Natural killer cell (primary cell): Measurements from ENCODE around the gene IFNA7. TPM values are rescaled to one million over a fixed set of nuclear protein-coding genes. Genes with fewer than 3 reads are reported as not detected.
"Not testable (repeated sequence)": the region's sequence is repeated elsewhere in the genome, so short reads cannot be mapped to it uniquely, and the experiment has no call there.

Source experiments
- ATAC-seq, 3 donors: fragments of 150-1000 bp in 2 of 3; fragments of 200-7000 bp in 1 of 3; cut with Tn5 transposase; 1 replicate in 1 of 3; 2 replicates in 2 of 3; pipeline ENCODE4 v1.10.0; 2021; ENCODE audit warnings: mild to moderate bottlenecking in 2 of 3, moderate library complexity in 2 of 3
- DNase-seq, 2 donors: peaks; one replicate each; pipeline versions ENCODE4 v3.0.0 to v3.0.0-alpha.2; 2013 to 2021; ENCODE audit warnings: mixed read lengths in 1 of 2
- H3K27ac ChIP-seq: one replicate; pipeline ENCODE4 v1.5.1; 2013; ENCODE audit warnings: mild to moderate bottlenecking, low read length
- H3K27me3 ChIP-seq: one replicate; pipeline ENCODE4 v1.6.1; 2013; ENCODE audit warnings: low read length; ENCODE audit not compliant: control insufficient read depth, insufficient read depth
- H3K36me3 ChIP-seq: one replicate; pipeline ENCODE4 v1.6.1; 2013; ENCODE audit warnings: low read length; ENCODE audit not compliant: control insufficient read depth, insufficient read depth
- H3K4me1 ChIP-seq: one replicate; pipeline ENCODE4 v1.6.1; 2013; ENCODE audit warnings: low read length; ENCODE audit not compliant: control insufficient read depth, insufficient read depth
- H3K4me3 ChIP-seq: one replicate; pipeline ENCODE4 v1.5.1; 2013; ENCODE audit warnings: low read length
- H3K9me3 ChIP-seq: one replicate; pipeline ENCODE4 v1.6.1; 2013; ENCODE audit warnings: low read length; ENCODE audit not compliant: control insufficient read depth, insufficient read depth
- H3K27ac Mint-ChIP-seq, 2 donors: one replicate each; pipeline ENCODE4 v1.8.0; 2022; ENCODE audit warnings: mild to moderate bottlenecking in 2 of 2, mixed read lengths in 2 of 2, moderate library complexity in 1 of 2
- H3K27me3 Mint-ChIP-seq, 2 donors: one replicate each; pipeline ENCODE4 v1.8.0; 2022; ENCODE audit warnings: low read depth in 2 of 2, mixed read lengths in 2 of 2
- H3K36me3 Mint-ChIP-seq: one replicate; pipeline ENCODE4 v1.8.0; 2022; ENCODE audit warnings: mixed read lengths
- H3K4me1 Mint-ChIP-seq, 2 donors: one replicate each; pipeline ENCODE4 v1.8.0; 2022; ENCODE audit warnings: mixed read lengths in 2 of 2
- H3K4me3 Mint-ChIP-seq: one replicate; pipeline ENCODE4 v1.8.0; 2022; ENCODE audit warnings: mild to moderate bottlenecking, moderate library complexity, mixed read lengths
- H3K9me3 Mint-ChIP-seq, 2 donors: one replicate each; pipeline ENCODE4 v1.8.0; 2022; ENCODE audit warnings: mixed read lengths in 2 of 2
- WGBS: methylation state at CpG from one replicate; pipeline ENCODE4 v1.1.7; 2013; ENCODE audit warnings: missing lambda C conversion rate; ENCODE audit not compliant: insufficient coverage; 5-methylcytosine and 5-hydroxymethylcytosine counted together
- intact Hi-C: fragments of 100-400 bp; cut with micrococcal nuclease; formaldehyde crosslinking; loops from one replicate; pipeline ENCODE4 v1.14.2; 2022
- total RNA-seq, 4 donors: library from RNA; stranded (reverse); fragments of 120-200 nt in 1 of 4; gene quantifications; one replicate each; pipeline versions ENCODE4 v1.2.3 to v1.2.4, GENCODE V29; 2013 to 2022
- TF ChIP-seq, protein P1 (sequence below): fragments of 200-600 bp; IDR thresholded peaks from one replicate; pipeline ENCODE4 v1.8.0; 2022; ENCODE audit warnings: antibody characterized with exemption

The IFNA7 gene
- total RNA-seq, 3 donors from 2014 or later (not counting 1 experiment from before 2014, with no cell fraction given), result not detected

- no peaks in the 10 kb centered on the region for H3K9me3 ChIP-seq
- no peaks in the 10 kb centered on the region for H3K36me3 Mint-ChIP-seq
- WGBS, result 89% methylated on average over 7 of the region's 7 CpGs
- peaks cover 3 to 5% of the 10 kb centered on the region in 2 donors for H3K4me1 Mint-ChIP-seq
- H3K4me3 ChIP-seq, result no peak overlapping the region
- H3K4me1 ChIP-seq, result no peaks in the 10 kb centered on the region
- H3K27me3 ChIP-seq, result no peaks in the 10 kb centered on the region
- H3K27ac Mint-ChIP-seq, result no peak overlapping the region
- H3K36me3 ChIP-seq, result no peaks in the 10 kb centered on the region
- DNase-seq, result no peak
- intact Hi-C loops, result no loop called here
- H3K27ac ChIP-seq, result no peak overlapping the region
- peaks cover 12% of the 10 kb centered on the region in 2 donors for H3K27me3 Mint-ChIP-seq
- no peaks in the 10 kb centered on the region for H3K9me3 Mint-ChIP-seq
- TF ChIP-seq, protein P1, sequence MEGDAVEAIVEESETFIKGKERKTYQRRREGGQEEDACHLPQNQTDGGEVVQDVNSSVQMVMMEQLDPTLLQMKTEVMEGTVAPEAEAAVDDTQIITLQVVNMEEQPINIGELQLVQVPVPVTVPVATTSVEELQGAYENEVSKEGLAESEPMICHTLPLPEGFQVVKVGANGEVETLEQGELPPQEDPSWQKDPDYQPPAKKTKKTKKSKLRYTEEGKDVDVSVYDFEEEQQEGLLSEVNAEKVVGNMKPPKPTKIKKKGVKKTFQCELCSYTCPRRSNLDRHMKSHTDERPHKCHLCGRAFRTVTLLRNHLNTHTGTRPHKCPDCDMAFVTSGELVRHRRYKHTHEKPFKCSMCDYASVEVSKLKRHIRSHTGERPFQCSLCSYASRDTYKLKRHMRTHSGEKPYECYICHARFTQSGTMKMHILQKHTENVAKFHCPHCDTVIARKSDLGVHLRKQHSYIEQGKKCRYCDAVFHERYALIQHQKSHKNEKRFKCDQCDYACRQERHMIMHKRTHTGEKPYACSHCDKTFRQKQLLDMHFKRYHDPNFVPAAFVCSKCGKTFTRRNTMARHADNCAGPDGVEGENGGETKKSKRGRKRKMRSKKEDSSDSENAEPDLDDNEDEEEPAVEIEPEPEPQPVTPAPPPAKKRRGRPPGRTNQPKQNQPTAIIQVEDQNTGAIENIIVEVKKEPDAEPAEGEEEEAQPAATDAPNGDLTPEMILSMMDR, result no peak
- ATAC-seq, result no peak
- H3K4me3 Mint-ChIP-seq, result no peak overlapping the region
These were observed 8.3 kb upstream of the IFNA7 start for GRCh38 chr9:21210311-21210710.

DNA sequence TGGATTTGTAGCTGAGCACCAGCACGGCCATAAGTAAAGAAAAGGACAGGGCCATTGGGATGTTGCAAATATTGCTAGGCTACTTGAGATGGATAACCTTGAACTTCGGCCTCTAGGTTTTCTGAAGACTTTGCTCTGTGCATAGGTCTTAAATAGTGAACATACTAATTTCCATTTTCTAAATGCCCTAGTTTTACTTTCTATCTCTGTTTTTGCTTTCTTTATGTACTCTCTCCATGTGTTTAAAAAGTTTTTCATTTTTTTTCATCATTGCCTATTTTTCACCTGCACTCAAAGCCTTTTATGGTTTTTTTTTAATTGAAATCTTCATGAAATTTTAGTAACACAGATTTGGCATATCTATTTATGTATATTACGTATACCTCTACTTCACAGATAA, 5.0 kb upstream of the IFNA7 start, which contains the start of gene IFNA10:
Gene IFNA10, minus strand, starts transcription at position 101 of the 400 bp plus-strand sequence. Its CDS starts 46 bp downstream, at position 55.
- intact Hi-C loops, DNase-seq, H3K4me1 Mint-ChIP-seq, H3K9me3 Mint-ChIP-seq, H3K27ac ChIP-seq, H3K27ac Mint-ChIP-seq, H3K4me1 ChIP-seq, ATAC-seq, H3K4me3 Mint-ChIP-seq, H3K36me3 ChIP-seq, H3K36me3 Mint-ChIP-seq, H3K9me3 ChIP-seq, H3K27me3 ChIP-seq, H3K4me3 ChIP-seq: not testable (repeated sequence)
- 80% methylated on average over 1 of the region's 3 CpGs for WGBS
- H3K27me3 Mint-ChIP-seq, result peaks cover 12 to 16% of the 10 kb centered on the region in 2 donors

GRCh38 chr9:21205204-21205603, 3.2 kb upstream of the IFNA7 start:
- ATAC-seq (no peak), DNase-seq (no peak)
- Mint-ChIP-seq H3K27ac (no peak overlapping the region), H3K4me1 (no peaks in the 10 kb centered on the region), H3K27me3 (peaks cover 18 to 23% of the 10 kb centered on the region in 2 donors), H3K4me3 (no peak overlapping the region), H3K36me3 (no peaks in the 10 kb centered on the region), H3K9me3 (no peaks in the 10 kb centered on the region)
- TF ChIP-seq, protein P1, result no peak
- Histone ChIP-seq H3K4me1 (no peaks in the 10 kb centered on the region), H3K36me3 (no peaks in the 10 kb centered on the region), H3K27ac (no peak overlapping the region), H3K9me3 (no peaks in the 10 kb centered on the region), H3K4me3 (no peak overlapping the region), H3K27me3 (no peaks in the 10 kb centered on the region)
- intact Hi-C loops, result no loop called here

GRCh38 chr9:21194867-21195776, 6.9 kb downstream of the IFNA7 start:
- H3K4me1 Mint-ChIP-seq, H3K4me3 ChIP-seq, H3K9me3 ChIP-seq, H3K36me3 ChIP-seq, H3K27me3 Mint-ChIP-seq, H3K9me3 Mint-ChIP-seq, H3K27ac ChIP-seq, H3K27me3 ChIP-seq, intact Hi-C loops, H3K4me1 ChIP-seq, H3K36me3 Mint-ChIP-seq: not testable (repeated sequence)
- WGBS, result 5% methylated on average over 1 of the region's 6 CpGs
- DNase-seq (peak in 1 of 2 donors; percentile 49), ATAC-seq (peak; percentile 87 to 96 (median 95))
- Mint-ChIP-seq H3K4me3 (peak overlapping the region; percentile 71), H3K27ac (peak overlapping the region; percentile 47 to 59)
- TF ChIP-seq, protein P1, result peak; percentile 61

- ATAC-seq, H3K27me3 ChIP-seq, H3K36me3 ChIP-seq, H3K36me3 Mint-ChIP-seq, H3K9me3 ChIP-seq, H3K27ac ChIP-seq, DNase-seq, H3K4me3 ChIP-seq, H3K27ac Mint-ChIP-seq, H3K4me1 ChIP-seq, H3K9me3 Mint-ChIP-seq, intact Hi-C loops, H3K4me3 Mint-ChIP-seq: not testable (repeated sequence)
- Mint-ChIP-seq H3K27me3 (peaks cover 0 to 11% of the 10 kb centered on the region in 2 donors), H3K4me1 (peaks cover 5 to 12% of the 10 kb centered on the region in 2 donors)
- WGBS, result no CpG with 5 or more reads among the region's 3 CpGs
These were observed 14.5 kb downstream of the IFNA7 start, which contains the start of gene IFNA4 for GRCh38 chr9:21187487-21187886. IFNA4 (minus strand) TSS chr9:21187587; CDS start chr9:21187531, 56 bp downstream.
